NOMO-1 treated with dmso at 0.1 percent for 144 hours (cell line): ENCODE data around the gene TMEM205.
"Not testable (repeated sequence)": the region's sequence is repeated elsewhere in the genome, so short reads cannot be mapped to it uniquely, and the experiment has no call there.

Experiments
- DNase-seq: peaks from one replicate; lab custom pipeline; 2025; ENCODE audit not compliant: unreplicated experiment; lab: John Stamatoyannopoulos, UW

The TMEM205 gene

GRCh38 chr19:11373166-11373884, 27.3 kb upstream of the TMEM205 start:
- no peak for DNase-seq

GRCh38 chr19:11370744-11371143, 24.7 kb upstream of the TMEM205 start:
- no peak for DNase-seq

- no peak for DNase-seq
These were observed 21.5 kb upstream of the TMEM205 start for GRCh38 chr19:11367528-11367927.

- DNase-seq = no peak
These were observed 19.6 kb upstream of the TMEM205 start for GRCh38 chr19:11365557-11366117.

- DNase-seq = no peak
These were observed 18.9 kb upstream of the TMEM205 start for GRCh38 chr19:11364935-11365334.

- DNase-seq = no peak
These were observed 18.3 kb upstream of the TMEM205 start for GRCh38 chr19:11364296-11364904.

GRCh38 chr19:11363881-11364280, 17.8 kb upstream of the TMEM205 start:
- no peak for DNase-seq

- DNase-seq = no peak
These were observed 16.0 kb upstream of the TMEM205 start for GRCh38 chr19:11361771-11362731.

- no peak for DNase-seq
These were observed 15.1 kb upstream of the TMEM205 start for GRCh38 chr19:11361037-11361770.

- DNase-seq = no peak
These were observed 13.4 kb upstream of the TMEM205 start for GRCh38 chr19:11359421-11359820.

GRCh38 chr19:11356676-11357550, 10.8 kb upstream of the TMEM205 start:
- no peak for DNase-seq

- DNase-seq = no peak
These were observed 10.0 kb upstream of the TMEM205 start for GRCh38 chr19:11356074-11356397.

GRCh38 chr19:11355160-11356073, 9.3 kb upstream of the TMEM205 start, which contains the start of gene PLPPR2:
Gene PLPPR2, plus strand, starts transcription at chr19:11355432. Its CDS starts 2,242 bp downstream, at chr19:11357674.
- peak; percentile 65 for DNase-seq

- not testable (repeated sequence) for DNase-seq
These were observed 8.0 kb upstream of the TMEM205 start for GRCh38 chr19:11354102-11354501.

GRCh38 chr19:11349171-11349570, 3.1 kb upstream of the TMEM205 start:
- no peak for DNase-seq

GRCh38 chr19:11347546-11348039, 1.5 kb upstream of the TMEM205 start:
- DNase-seq = no peak

GRCh38 chr19:11345122-11345803, 805 bp downstream of the TMEM205 start:
- DNase-seq = no peak

GRCh38 chr19:11342429-11342828, 3.6 kb downstream of the TMEM205 start:
- no peak for DNase-seq
